K562 (cell line): Measurements from ENCODE around the gene MLN. TPM values are rescaled to one million over a fixed set of nuclear protein-coding genes. Genes with fewer than 3 reads are reported as not detected.

Source experiments
- NRF1 ChIP-seq, 2 experiments: fragments of 450-650 bp; IDR thresholded peaks in 1 of 2; conservative IDR thresholded peaks in 1 of 2; 2 replicates each; pipeline ENCODE4 v1.6.1; 2014; ENCODE audit warnings: mild to moderate bottlenecking in 2 of 2
- POLR2H ChIP-seq: IDR thresholded peaks from 2 replicates; pipeline ENCODE4 v1.6.1; 2016; ENCODE audit warnings: missing genetic modification characterization, low read depth, mild to moderate bottlenecking, control low read depth, missing compliant biosample characterization, moderate library complexity
- PPARD ChIP-seq: fragments of 250-450 bp; sonication (Bioruptor Pico); IDR thresholded peaks from 2 replicates; pipeline ENCODE4 v1.8.0; 2022; ENCODE audit warnings: inconsistent platforms, mild to moderate bottlenecking, moderate library complexity
- PRMT5 ChIP-seq: sonication (generic); formaldehyde crosslinking; IDR thresholded peaks from 2 replicates; pipeline ENCODE4 v1.5.0; 2020; ENCODE audit warnings: missing genetic modification reagents
- SIX5 ChIP-seq, 2 experiments: IDR thresholded peaks; 2 replicates each; pipeline ENCODE4 v1.6.1; 2011; ENCODE audit warnings: low read length in 2 of 2, borderline replicate concordance in 1 of 2, low read depth in 1 of 2, mild to moderate bottlenecking in 1 of 2, moderate library complexity in 1 of 2; ENCODE audit not compliant: insufficient read depth in 1 of 2
- SMAD3 ChIP-seq: fragments of 450-650 bp; formaldehyde crosslinking; conservative IDR thresholded peaks from 2 replicates; pipeline ENCODE4 v1.4.0; 2020; ENCODE audit warnings: mild to moderate bottlenecking
- SRSF3 ChIP-seq: fragments of 200-400 bp; formaldehyde crosslinking; IDR thresholded peaks from 2 replicates; pipeline ENCODE4 v1.6.1; 2016; ENCODE audit warnings: mild to moderate bottlenecking, low read length, moderate library complexity; ENCODE audit not compliant: insufficient read depth
- ZBTB17 ChIP-seq: fragments of 450-650 bp; formaldehyde crosslinking; IDR thresholded peaks from 2 replicates; pipeline ENCODE4 v1.4.0; 2020; ENCODE audit warnings: mild to moderate bottlenecking
- ZNF217 ChIP-seq: sonication (generic); formaldehyde crosslinking; IDR thresholded peaks from 2 replicates; pipeline ENCODE4 v1.8.0; 2022; ENCODE audit warnings: mild to moderate bottlenecking, missing genetic modification reagents
- polyA plus RNA-seq, 8 experiments: library from polyadenylated mRNA; depleted of rRNA in 4 of 8; stranded (reverse) in 5 of 8; unstranded in 3 of 8; fragments of >200 nt; fragmentation: Nextera tagmentation in 2 of 8; fragmentation: Illumina TruSeq in 1 of 8; extraction: Ambion mirVana in 2 of 8; extraction: Trizol in 1 of 8; gene quantifications; 2 replicates each; pipeline versions ENCODE4 v1.2.1 to v1.2.3, GENCODE V29; 2011 to 2014; ENCODE audit warnings: inconsistent platforms in 1 of 8, missing spikeins in 1 of 8
- total RNA-seq, 7 experiments: library from RNA; depleted of rRNA in 6 of 7; stranded (reverse); fragments of >200 nt in 6 of 7; fragmentation: Illumina TruSeq in 2 of 7; extraction: Trizol in 2 of 7; gene quantifications; 2 replicates each; pipeline versions ENCODE4 v1.2.1 to v1.2.3, GENCODE V29; 2011 to 2021; ENCODE audit warnings: low replicate concordance in 1 of 7
- TF ChIP-seq, protein P1 (sequence below): fragments of 450-650 bp; IDR thresholded peaks from 2 replicates; pipeline ENCODE4 v1.6.1; 2016; ENCODE audit warnings: mild to moderate bottlenecking, moderate library complexity
- TF ChIP-seq, protein P2 (sequence below): fragments of 200-800 bp; sonication (Bioruptor generic); IDR thresholded peaks from 2 replicates; pipeline ENCODE4 v1.6.1; 2017; ENCODE audit warnings: missing genetic modification characterization, missing compliant biosample characterization

The MLN gene
- total and polyA plus RNA-seq, 9 of the 15 experiments (the other 6 are each of a cell fraction or from before 2014, with no cell fraction given), result not detected

DNA sequence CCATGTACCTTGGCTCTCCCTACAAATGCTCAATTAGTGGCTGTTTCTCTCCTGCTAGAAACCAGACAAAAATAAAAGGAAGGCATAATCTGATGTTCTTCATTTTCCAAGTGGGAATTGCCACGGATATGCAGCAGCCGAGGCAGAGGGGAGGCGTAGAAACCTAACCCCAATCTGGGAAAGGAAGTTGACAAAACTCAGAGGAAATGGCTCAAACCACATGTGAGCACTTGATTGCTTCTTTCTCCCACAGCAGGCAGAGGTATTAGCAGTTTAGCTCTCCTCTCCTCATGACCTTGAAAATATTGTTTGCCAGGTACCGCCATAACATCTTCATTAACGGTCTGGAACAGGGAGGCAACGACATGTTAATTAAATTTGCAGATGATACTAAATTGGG is 3.8 kb upstream of the MLN start (continued):
- TF ChIP-seq, protein P1, sequence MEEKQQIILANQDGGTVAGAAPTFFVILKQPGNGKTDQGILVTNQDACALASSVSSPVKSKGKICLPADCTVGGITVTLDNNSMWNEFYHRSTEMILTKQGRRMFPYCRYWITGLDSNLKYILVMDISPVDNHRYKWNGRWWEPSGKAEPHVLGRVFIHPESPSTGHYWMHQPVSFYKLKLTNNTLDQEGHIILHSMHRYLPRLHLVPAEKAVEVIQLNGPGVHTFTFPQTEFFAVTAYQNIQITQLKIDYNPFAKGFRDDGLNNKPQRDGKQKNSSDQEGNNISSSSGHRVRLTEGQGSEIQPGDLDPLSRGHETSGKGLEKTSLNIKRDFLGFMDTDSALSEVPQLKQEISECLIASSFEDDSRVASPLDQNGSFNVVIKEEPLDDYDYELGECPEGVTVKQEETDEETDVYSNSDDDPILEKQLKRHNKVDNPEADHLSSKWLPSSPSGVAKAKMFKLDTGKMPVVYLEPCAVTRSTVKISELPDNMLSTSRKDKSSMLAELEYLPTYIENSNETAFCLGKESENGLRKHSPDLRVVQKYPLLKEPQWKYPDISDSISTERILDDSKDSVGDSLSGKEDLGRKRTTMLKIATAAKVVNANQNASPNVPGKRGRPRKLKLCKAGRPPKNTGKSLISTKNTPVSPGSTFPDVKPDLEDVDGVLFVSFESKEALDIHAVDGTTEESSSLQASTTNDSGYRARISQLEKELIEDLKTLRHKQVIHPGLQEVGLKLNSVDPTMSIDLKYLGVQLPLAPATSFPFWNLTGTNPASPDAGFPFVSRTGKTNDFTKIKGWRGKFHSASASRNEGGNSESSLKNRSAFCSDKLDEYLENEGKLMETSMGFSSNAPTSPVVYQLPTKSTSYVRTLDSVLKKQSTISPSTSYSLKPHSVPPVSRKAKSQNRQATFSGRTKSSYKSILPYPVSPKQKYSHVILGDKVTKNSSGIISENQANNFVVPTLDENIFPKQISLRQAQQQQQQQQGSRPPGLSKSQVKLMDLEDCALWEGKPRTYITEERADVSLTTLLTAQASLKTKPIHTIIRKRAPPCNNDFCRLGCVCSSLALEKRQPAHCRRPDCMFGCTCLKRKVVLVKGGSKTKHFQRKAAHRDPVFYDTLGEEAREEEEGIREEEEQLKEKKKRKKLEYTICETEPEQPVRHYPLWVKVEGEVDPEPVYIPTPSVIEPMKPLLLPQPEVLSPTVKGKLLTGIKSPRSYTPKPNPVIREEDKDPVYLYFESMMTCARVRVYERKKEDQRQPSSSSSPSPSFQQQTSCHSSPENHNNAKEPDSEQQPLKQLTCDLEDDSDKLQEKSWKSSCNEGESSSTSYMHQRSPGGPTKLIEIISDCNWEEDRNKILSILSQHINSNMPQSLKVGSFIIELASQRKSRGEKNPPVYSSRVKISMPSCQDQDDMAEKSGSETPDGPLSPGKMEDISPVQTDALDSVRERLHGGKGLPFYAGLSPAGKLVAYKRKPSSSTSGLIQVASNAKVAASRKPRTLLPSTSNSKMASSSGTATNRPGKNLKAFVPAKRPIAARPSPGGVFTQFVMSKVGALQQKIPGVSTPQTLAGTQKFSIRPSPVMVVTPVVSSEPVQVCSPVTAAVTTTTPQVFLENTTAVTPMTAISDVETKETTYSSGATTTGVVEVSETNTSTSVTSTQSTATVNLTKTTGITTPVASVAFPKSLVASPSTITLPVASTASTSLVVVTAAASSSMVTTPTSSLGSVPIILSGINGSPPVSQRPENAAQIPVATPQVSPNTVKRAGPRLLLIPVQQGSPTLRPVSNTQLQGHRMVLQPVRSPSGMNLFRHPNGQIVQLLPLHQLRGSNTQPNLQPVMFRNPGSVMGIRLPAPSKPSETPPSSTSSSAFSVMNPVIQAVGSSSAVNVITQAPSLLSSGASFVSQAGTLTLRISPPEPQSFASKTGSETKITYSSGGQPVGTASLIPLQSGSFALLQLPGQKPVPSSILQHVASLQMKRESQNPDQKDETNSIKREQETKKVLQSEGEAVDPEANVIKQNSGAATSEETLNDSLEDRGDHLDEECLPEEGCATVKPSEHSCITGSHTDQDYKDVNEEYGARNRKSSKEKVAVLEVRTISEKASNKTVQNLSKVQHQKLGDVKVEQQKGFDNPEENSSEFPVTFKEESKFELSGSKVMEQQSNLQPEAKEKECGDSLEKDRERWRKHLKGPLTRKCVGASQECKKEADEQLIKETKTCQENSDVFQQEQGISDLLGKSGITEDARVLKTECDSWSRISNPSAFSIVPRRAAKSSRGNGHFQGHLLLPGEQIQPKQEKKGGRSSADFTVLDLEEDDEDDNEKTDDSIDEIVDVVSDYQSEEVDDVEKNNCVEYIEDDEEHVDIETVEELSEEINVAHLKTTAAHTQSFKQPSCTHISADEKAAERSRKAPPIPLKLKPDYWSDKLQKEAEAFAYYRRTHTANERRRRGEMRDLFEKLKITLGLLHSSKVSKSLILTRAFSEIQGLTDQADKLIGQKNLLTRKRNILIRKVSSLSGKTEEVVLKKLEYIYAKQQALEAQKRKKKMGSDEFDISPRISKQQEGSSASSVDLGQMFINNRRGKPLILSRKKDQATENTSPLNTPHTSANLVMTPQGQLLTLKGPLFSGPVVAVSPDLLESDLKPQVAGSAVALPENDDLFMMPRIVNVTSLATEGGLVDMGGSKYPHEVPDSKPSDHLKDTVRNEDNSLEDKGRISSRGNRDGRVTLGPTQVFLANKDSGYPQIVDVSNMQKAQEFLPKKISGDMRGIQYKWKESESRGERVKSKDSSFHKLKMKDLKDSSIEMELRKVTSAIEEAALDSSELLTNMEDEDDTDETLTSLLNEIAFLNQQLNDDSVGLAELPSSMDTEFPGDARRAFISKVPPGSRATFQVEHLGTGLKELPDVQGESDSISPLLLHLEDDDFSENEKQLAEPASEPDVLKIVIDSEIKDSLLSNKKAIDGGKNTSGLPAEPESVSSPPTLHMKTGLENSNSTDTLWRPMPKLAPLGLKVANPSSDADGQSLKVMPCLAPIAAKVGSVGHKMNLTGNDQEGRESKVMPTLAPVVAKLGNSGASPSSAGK, result no peak
- TF ChIP-seq ZNF217 (CRISPR knock-in tag) (no peak), PRMT5 (CRISPR knock-in tag) (no peak), NRF1 (conservative IDR thresholded peaks at IDR 0.05 in 1 of 2, IDR thresholded peaks at IDR 0.05 in 1 of 2) (no peak), ZBTB17 (CRISPR knock-in tag) (no peak), PPARD (CRISPR knock-in tag) (no peak), SRSF3 (no peak), POLR2H (tag) (no peak), SMAD3 (CRISPR knock-in tag) (no peak), SIX5 (IDR thresholded peaks at IDR 0.05; ENCODE audit: borderline replicate concordance in 1 of 2, insufficient read depth in 1 of 2, low read depth in 1 of 2, low read length in 2 of 2) (no peak)
- TF ChIP-seq, protein P2, sequence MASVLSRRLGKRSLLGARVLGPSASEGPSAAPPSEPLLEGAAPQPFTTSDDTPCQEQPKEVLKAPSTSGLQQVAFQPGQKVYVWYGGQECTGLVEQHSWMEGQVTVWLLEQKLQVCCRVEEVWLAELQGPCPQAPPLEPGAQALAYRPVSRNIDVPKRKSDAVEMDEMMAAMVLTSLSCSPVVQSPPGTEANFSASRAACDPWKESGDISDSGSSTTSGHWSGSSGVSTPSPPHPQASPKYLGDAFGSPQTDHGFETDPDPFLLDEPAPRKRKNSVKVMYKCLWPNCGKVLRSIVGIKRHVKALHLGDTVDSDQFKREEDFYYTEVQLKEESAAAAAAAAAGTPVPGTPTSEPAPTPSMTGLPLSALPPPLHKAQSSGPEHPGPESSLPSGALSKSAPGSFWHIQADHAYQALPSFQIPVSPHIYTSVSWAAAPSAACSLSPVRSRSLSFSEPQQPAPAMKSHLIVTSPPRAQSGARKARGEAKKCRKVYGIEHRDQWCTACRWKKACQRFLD (CRISPR knock-in tag), result no peak
